Loucy (cell line): ENCODE results near the gene TSPAN31.
"Not testable (repeated sequence)": the region's sequence is repeated elsewhere in the genome, so short reads cannot be mapped to it uniquely, and the experiment has no call there.

Experiments used
- H2AFZ ChIP-seq: fragments of 200-600 bp; sonication (generic); 2 replicates; pipeline ENCODE4 v1.6.0; 2016; ENCODE audit warnings: antibody characterized with exemption, mild to moderate bottlenecking, low read length, moderate library complexity
- H3F3A ChIP-seq: fragments of 200-600 bp; 2 replicates; pipeline ENCODE4 v1.6.0; 2016; ENCODE audit warnings: antibody characterized with exemption, low read depth, mild to moderate bottlenecking
- H3K27me3 ChIP-seq: fragments of 200-600 bp; sonication (generic); 2 replicates; pipeline ENCODE4 v1.6.1; 2014; ENCODE audit warnings: low read length, mild to moderate bottlenecking; ENCODE audit not compliant: insufficient read depth, poor library complexity, severe bottlenecking
- H3K36me3 ChIP-seq: fragments of 200-600 bp; sonication (generic); 2 replicates; pipeline ENCODE4 v1.6.1; 2016; ENCODE audit warnings: low read length; ENCODE audit not compliant: insufficient read depth
- H3K4me1 ChIP-seq: fragments of 200-600 bp; sonication (generic); 2 replicates; pipeline ENCODE4 v1.5.1; 2014; ENCODE audit warnings: low read length, mild to moderate bottlenecking; ENCODE audit not compliant: insufficient read depth, poor library complexity, severe bottlenecking
- H3K4me2 ChIP-seq: fragments of 200-600 bp; sonication (generic); 2 replicates; pipeline ENCODE4 v1.6.0; 2014; ENCODE audit warnings: antibody characterized with exemption, low read length, low read depth, mild to moderate bottlenecking; ENCODE audit not compliant: poor library complexity, severe bottlenecking
- H3K4me3 ChIP-seq: fragments of 200-600 bp; sonication (generic); 2 replicates; pipeline ENCODE4 v1.5.1; 2014; ENCODE audit warnings: low read length, mild to moderate bottlenecking, mixed read lengths; ENCODE audit not compliant: poor library complexity, severe bottlenecking
- H3K79me2 ChIP-seq: fragments of 200-600 bp; sonication (generic); 2 replicates; pipeline ENCODE4 v1.6.1; 2014; ENCODE audit warnings: low read length; ENCODE audit not compliant: insufficient read depth
- H3K9ac ChIP-seq: fragments of 200-600 bp; sonication (generic); 2 replicates; pipeline ENCODE4 v1.6.0; 2014; ENCODE audit warnings: mild to moderate bottlenecking, low read depth, low read length, moderate library complexity; ENCODE audit not compliant: poor library complexity, severe bottlenecking
- H3K9me2 ChIP-seq: fragments of 200-600 bp; sonication (generic); replicated peaks from 2 replicates; pipeline ENCODE4 v1.6.1; 2016; ENCODE audit warnings: low read depth, low read length, mixed read lengths
- H3K9me3 ChIP-seq: fragments of 200-600 bp; sonication (generic); 2 replicates; pipeline ENCODE4 v1.6.1; 2014; ENCODE audit warnings: mild to moderate bottlenecking, antibody characterized with exemption, low read length, low read depth; ENCODE audit not compliant: insufficient read depth
- H4K20me1 ChIP-seq: fragments of 200-600 bp; sonication (generic); 2 replicates; pipeline ENCODE4 v1.6.0; 2014; ENCODE audit warnings: antibody characterized with exemption, low read length, mild to moderate bottlenecking; ENCODE audit not compliant: insufficient read depth, poor library complexity, severe bottlenecking
- CTCF ChIP-seq: fragments of 200-600 bp; sonication (generic); conservative IDR thresholded peaks from 2 replicates; pipeline ENCODE4 v1.5.1; 2014; ENCODE audit warnings: mild to moderate bottlenecking, antibody characterized with exemption, low read length
- EZH2phosphoT487 ChIP-seq: fragments of 200-600 bp; IDR thresholded peaks from 2 replicates; pipeline ENCODE4 v1.6.1; 2018; ENCODE audit warnings: antibody characterized with exemption, mild to moderate bottlenecking, moderate library complexity, borderline replicate concordance

The TSPAN31 gene

DNA sequence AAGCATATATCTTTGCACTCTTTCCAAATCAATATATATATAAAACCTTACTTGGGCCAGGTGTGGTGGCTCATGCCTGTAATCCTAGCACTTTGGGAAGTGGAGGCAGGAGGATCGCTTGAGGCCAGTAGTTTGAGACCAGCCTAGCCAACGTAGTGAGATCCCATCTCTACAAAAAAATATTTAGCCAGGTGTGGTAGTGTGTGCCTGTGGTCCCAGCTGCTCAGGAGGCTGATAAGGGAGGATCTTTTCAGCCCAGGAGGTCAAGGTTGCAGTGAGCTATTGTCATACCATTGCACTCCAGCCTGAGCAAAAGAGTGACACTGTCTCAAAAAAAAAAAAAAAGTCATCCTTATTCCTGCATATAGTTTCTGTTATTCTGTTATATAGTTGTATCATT lies 36.5 kb upstream of the TSPAN31 start:
- no peak overlapping the region for H3K9ac ChIP-seq
- 0 out of 2 replicates have a peak, but pooled peaks cover 3% of the 10 kb centered on the region for H3K36me3 ChIP-seq
- no peaks in the 10 kb centered on the region for H3K9me3 ChIP-seq
- no peak overlapping the region for H3K4me2 ChIP-seq
- H3F3A ChIP-seq: no peaks in the 10 kb centered on the region
- H4K20me1 ChIP-seq: no peaks in the 10 kb centered on the region
- no peaks in the 10 kb centered on the region for H3K79me2 ChIP-seq
- H3K4me1 ChIP-seq: no peaks in the 10 kb centered on the region
- H3K9me2 ChIP-seq: no peaks in the 10 kb centered on the region
- no peak overlapping the region for H3K4me3 ChIP-seq
- H3K27me3 ChIP-seq: no peaks in the 10 kb centered on the region
- no peak overlapping the region for H2AFZ ChIP-seq
- TF ChIP-seq EZH2phosphoT487 (no peak), CTCF (no peak)

- no peak overlapping the region for H3K9ac ChIP-seq
- H2AFZ ChIP-seq: no peak overlapping the region
- no peaks in the 10 kb centered on the region for H3K4me1 ChIP-seq
- H3K4me3 ChIP-seq: no peak overlapping the region
- no peaks in the 10 kb centered on the region for H3K27me3 ChIP-seq
- H3K36me3 ChIP-seq: peaks cover 18% of the 10 kb centered on the region; the same call in 1 of the 2 replicates
- H4K20me1 ChIP-seq: no peaks in the 10 kb centered on the region
- no peaks in the 10 kb centered on the region for H3K9me2 ChIP-seq
- H3K79me2 ChIP-seq: no peaks in the 10 kb centered on the region
- no peak for TF ChIP-seq EZH2phosphoT487
- no peak for TF ChIP-seq CTCF
- H3F3A ChIP-seq: no peaks in the 10 kb centered on the region
- H3K9me3 ChIP-seq: no peaks in the 10 kb centered on the region
- H3K4me2 ChIP-seq: no peak overlapping the region
Observed at GRCh38 chr12:57712701-57713100, 32.1 kb upstream of the TSPAN31 start.

GRCh38 chr12:57713209-57713608 lies 31.6 kb upstream of the TSPAN31 start:
- no peaks in the 10 kb centered on the region for H3K9me2 ChIP-seq
- TF ChIP-seq CTCF (no peak), EZH2phosphoT487 (no peak)
- H2AFZ ChIP-seq: no peak overlapping the region
- no peaks in the 10 kb centered on the region for H3K27me3 ChIP-seq
- H3K79me2 ChIP-seq: no peaks in the 10 kb centered on the region
- H3K4me3 ChIP-seq: no peak overlapping the region
- H3K36me3 ChIP-seq: peaks cover 23% of the 10 kb centered on the region; the same call in 1 of the 2 replicates
- no peaks in the 10 kb centered on the region for H4K20me1 ChIP-seq
- no peaks in the 10 kb centered on the region for H3K4me1 ChIP-seq
- no peaks in the 10 kb centered on the region for H3K9me3 ChIP-seq
- no peaks in the 10 kb centered on the region for H3F3A ChIP-seq
- no peak overlapping the region for H3K9ac ChIP-seq
- no peak overlapping the region for H3K4me2 ChIP-seq

DNA sequence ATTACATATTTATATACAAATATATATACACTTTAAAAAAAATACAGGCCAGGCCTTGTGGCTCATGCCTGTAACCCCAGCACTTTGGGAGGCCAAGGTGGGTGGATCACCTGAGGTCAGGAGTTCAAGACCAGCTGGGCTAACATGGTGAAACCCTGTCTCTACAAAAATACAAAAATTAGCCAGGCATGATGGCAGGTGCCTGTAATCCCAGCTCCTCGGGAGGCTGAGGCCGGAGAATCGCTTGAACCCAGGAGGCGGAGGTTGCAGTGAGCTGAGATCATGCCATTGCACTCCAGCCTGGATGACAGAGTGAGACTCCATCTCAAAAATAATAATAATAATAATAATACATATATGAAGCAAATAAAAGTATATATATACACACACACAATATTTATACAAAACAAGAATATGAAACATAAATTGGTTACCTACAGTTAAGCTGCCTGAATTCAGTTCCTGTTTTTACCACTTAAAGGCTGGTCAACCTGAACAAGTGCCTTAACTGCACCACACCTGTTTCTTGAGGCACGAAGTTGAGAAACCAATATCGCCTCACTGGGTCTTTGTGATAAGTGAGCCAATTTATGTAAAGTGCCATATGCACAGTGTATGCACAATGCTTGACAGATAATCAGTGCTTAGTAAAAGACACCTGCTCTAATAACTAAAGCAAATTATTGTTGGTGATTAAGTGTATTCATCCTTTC lies 29.6 kb upstream of the TSPAN31 start:
- not testable (repeated sequence) for H3K9me2 ChIP-seq, H2AFZ ChIP-seq, H3K27me3 ChIP-seq, H3K4me3 ChIP-seq, H3F3A ChIP-seq, H3K79me2 ChIP-seq, H3K4me1 ChIP-seq, H3K9ac ChIP-seq, H3K9me3 ChIP-seq, H3K4me2 ChIP-seq, H4K20me1 ChIP-seq
- H3K36me3 ChIP-seq: peaks cover 42% of the 10 kb centered on the region; the same call in 1 of the 2 replicates
